ENCODE results near the gene KCNMA1. TPM values are rescaled to one million over a fixed set of nuclear protein-coding genes. Genes with fewer than 3 reads are reported as not detected.

Gene KCNMA1
- polyA plus RNA-seq, 1 donor from 2014 or later, result 60.8 TPM

- no peaks in the 10 kb centered on the region for H3K9me3 ChIP-seq (ENCODE audit: low read length)
- H3K9ac ChIP-seq (ENCODE audit: low read length), result no peak overlapping the region
- H3K9me2 ChIP-seq (ENCODE audit: insufficient read depth, low read length), result no peaks in the 10 kb centered on the region
- no peak overlapping the region for H2AFZ ChIP-seq (ENCODE audit: low read depth, low read length)
- H3K79me2 ChIP-seq (replicated peaks; ENCODE audit: insufficient read depth, low read length), result no peaks in the 10 kb centered on the region
- H3K36me3 ChIP-seq (ENCODE audit: insufficient read depth, low read length), result no peaks in the 10 kb centered on the region
- no peak overlapping the region for H3K27ac ChIP-seq (ENCODE audit: low read length)
- H3K27me3 ChIP-seq (ENCODE audit: insufficient read depth, low read depth, low read length), result no peaks in the 10 kb centered on the region
- no peak for TF ChIP-seq CTCF (IDR thresholded peaks at IDR 0.05; ENCODE audit: poor library complexity, severe bottlenecking)
- H3F3A ChIP-seq (ENCODE audit: insufficient read depth, low read length, poor library complexity, severe bottlenecking), result no peaks in the 10 kb centered on the region
- no peak overlapping the region for H3K4me2 ChIP-seq (ENCODE audit: low read length)
- no peaks in the 10 kb centered on the region for H4K20me1 ChIP-seq (ENCODE audit: insufficient read depth)
- H3K4me3 ChIP-seq (ENCODE audit: low read length), result no peak overlapping the region
Measured at GRCh38 chr10:77163670-77164348, 473.8 kb downstream of the KCNMA1 start.

- H3K9me2 ChIP-seq (ENCODE audit: insufficient read depth, low read length), result no peaks in the 10 kb centered on the region
- H4K20me1 ChIP-seq (ENCODE audit: insufficient read depth), result no peaks in the 10 kb centered on the region
- H3K4me3 ChIP-seq (ENCODE audit: low read length), result no peak overlapping the region
- H3K27me3 ChIP-seq (ENCODE audit: insufficient read depth, low read depth, low read length), result no peaks in the 10 kb centered on the region
- H3F3A ChIP-seq (ENCODE audit: insufficient read depth, low read length, poor library complexity, severe bottlenecking), result no peaks in the 10 kb centered on the region
- no peak overlapping the region for H2AFZ ChIP-seq (ENCODE audit: low read depth, low read length)
- no peak overlapping the region for H3K4me2 ChIP-seq (ENCODE audit: low read length)
- no peak for TF ChIP-seq SMC3 (conservative IDR thresholded peaks at IDR 0.05; ENCODE audit: poor library complexity)
- no peak for TF ChIP-seq TAF1 (IDR thresholded peaks at IDR 0.05; ENCODE audit: low read depth)
- TF ChIP-seq RAD21 (conservative IDR thresholded peaks at IDR 0.05), result no peak
- TF ChIP-seq POLR2AphosphoS5 (IDR thresholded peaks at IDR 0.05), result no peak
- TF ChIP-seq CTCF (IDR thresholded peaks at IDR 0.05; ENCODE audit: poor library complexity, severe bottlenecking), result no peak
- TF ChIP-seq EZH2 (IDR thresholded peaks at IDR 0.05; ENCODE audit: borderline replicate concordance, insufficient read depth, low read length, poor library complexity, severe bottlenecking), result no peak
- TF ChIP-seq MXI1 (conservative IDR thresholded peaks at IDR 0.05; ENCODE audit: poor library complexity, severe bottlenecking), result no peak
- no peak for TF ChIP-seq EP300 (conservative IDR thresholded peaks at IDR 0.05; ENCODE audit: poor library complexity, severe bottlenecking)
- TF ChIP-seq REST (IDR thresholded peaks at IDR 0.05; ENCODE audit: borderline replicate concordance), result no peak
- H3K27ac ChIP-seq (ENCODE audit: low read length), result no peak overlapping the region
- no peak overlapping the region for H3K9ac ChIP-seq (ENCODE audit: low read length)
- no peaks in the 10 kb centered on the region for H3K36me3 ChIP-seq (ENCODE audit: insufficient read depth, low read length)
- no peaks in the 10 kb centered on the region for H3K79me2 ChIP-seq (replicated peaks; ENCODE audit: insufficient read depth, low read length)
- no peaks in the 10 kb centered on the region for H3K9me3 ChIP-seq (ENCODE audit: low read length)
Measured at GRCh38 chr10:77162697-77163096, 474.9 kb downstream of the KCNMA1 start.

All from neural cell (in vitro differentiated cells).